ENCODE measurements around the gene KCTD14. TPM values are rescaled to one million over a fixed set of nuclear protein-coding genes. Genes with fewer than 3 reads are reported as not detected.
"Not testable (repeated sequence)": the region's sequence is repeated elsewhere in the genome, so short reads cannot be mapped to it uniquely, and the experiment has no call there.

Gene KCTD14
- total RNA-seq, 2 donors from 2014 or later, result 0.34 TPM; not detected in 1

DNA sequence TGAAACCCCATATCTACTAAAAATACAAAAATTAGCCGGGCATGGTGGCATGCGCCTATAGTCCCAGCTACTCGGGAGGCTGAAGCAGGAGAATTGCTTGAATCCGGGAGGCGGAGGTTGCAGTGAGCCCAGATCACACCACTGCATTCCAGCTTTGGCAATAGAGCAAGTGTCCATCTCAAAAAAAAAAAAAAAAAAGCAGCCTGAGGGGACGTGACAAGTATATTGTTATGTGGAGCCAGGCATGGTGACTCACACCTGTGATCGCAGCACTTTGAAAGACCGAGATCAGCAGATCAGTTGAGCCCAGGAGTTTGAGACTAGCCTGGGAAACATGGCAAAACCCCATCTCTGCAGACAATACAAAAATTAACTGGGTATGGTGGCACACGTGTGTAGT, 5.3 kb upstream of the KCTD14 start:
- ATAC-seq (replicated peaks in 1 of 2); H3K36me3 Mint-ChIP-seq (ENCODE audit: insufficient read depth in 2 of 2); H3K9me3 Mint-ChIP-seq; H3K27ac Mint-ChIP-seq; DNase-seq; H3K27me3 Mint-ChIP-seq (ENCODE audit: low read depth); H3K4me3 Mint-ChIP-seq; H3K4me1 Mint-ChIP-seq (ENCODE audit: low read depth): not testable (repeated sequence)

DNA sequence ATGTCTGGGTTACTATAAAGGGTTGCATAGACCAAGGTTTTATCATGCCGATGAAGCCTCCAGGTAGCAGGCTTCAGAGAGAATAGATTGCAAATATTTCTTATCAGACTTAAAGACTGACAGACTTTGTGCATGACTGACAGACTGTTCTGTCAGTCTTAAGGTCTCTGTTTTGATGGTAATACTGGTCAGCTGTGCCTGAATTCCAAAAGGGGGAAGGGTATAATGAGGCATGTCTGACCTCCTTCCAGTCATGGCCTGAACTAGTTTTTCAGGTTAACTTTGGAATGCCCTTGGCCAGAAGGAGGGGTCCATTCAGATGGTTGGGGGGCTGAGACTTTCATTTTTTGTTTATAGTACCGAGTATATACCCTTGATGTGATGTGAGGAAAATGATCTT, 4.7 kb upstream of the KCTD14 start:
- Mint-ChIP-seq H3K27ac (no peak overlapping the region), H3K27me3 (ENCODE audit: low read depth) (peaks cover 3% of the 10 kb centered on the region), H3K36me3 (ENCODE audit: insufficient read depth in 2 of 2) (no peaks in the 10 kb centered on the region), H3K4me3 (no peak overlapping the region), H3K9me3 (no peaks in the 10 kb centered on the region), H3K4me1 (ENCODE audit: low read depth) (peaks cover 2% of the 10 kb centered on the region)
- ATAC-seq (replicated peaks in 1 of 2) (no peak), DNase-seq (no peak)

DNA sequence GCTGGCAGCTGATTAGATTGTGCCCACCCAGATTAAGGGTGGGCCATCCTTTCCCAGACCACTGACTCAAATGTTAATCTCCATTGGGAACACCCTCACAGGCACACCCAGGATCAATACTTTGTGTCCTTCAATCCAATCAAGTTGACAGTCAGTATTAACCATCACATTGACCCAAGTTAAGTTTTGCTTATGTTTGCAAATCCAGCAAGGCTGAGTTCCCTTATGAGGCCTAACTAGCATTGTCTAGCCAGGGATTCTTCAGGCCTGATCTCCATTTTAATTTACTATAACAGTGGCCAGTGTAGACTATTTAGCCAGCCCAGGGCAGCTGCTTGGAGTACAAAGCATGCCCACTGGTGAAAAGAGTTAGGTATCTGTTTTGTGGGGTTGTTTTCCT, 2.3 kb upstream of the KCTD14 start:
- peaks cover 16% of the 10 kb centered on the region for H3K27me3 Mint-ChIP-seq (ENCODE audit: low read depth)
- DNase-seq (no peak), ATAC-seq (replicated peaks in 1 of 2) (no peak)
- H3K36me3 Mint-ChIP-seq (ENCODE audit: insufficient read depth in 2 of 2), result no peaks in the 10 kb centered on the region
- H3K4me3 Mint-ChIP-seq, result no peak overlapping the region
- H3K4me1 Mint-ChIP-seq (ENCODE audit: low read depth), result peaks cover 8% of the 10 kb centered on the region
- H3K27ac Mint-ChIP-seq, result no peak overlapping the region
- H3K9me3 Mint-ChIP-seq, result no peaks in the 10 kb centered on the region

DNA sequence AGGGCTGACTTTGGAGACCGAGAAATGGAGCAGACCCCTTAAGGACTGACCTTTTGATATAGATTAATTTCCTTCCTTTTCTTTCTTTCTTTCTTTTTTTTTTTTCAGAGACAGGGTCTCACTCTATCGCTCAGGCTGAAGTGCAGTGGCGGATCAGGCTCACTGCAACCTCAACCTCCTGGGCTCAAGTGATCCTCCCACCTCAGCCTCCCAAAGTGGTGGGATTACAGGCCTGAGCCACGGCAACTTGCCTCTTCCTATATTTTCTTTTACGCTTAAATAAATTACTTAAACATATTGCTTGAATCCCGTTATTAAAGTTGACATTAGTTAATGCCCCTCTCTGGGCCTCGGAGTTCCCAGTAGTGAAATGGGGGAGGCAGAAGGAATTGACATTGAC, 350 bp upstream of the KCTD14 start:
- Mint-ChIP-seq H3K4me3 (no peak overlapping the region), H3K4me1 (ENCODE audit: low read depth) (peaks cover 8% of the 10 kb centered on the region), H3K36me3 (ENCODE audit: insufficient read depth in 2 of 2) (no peaks in the 10 kb centered on the region), H3K27ac (no peak overlapping the region), H3K27me3 (ENCODE audit: low read depth) (peaks cover 16% of the 10 kb centered on the region), H3K9me3 (no peaks in the 10 kb centered on the region)
- DNase-seq, result no peak
- ATAC-seq (replicated peaks in 1 of 2), result no peak

DNA sequence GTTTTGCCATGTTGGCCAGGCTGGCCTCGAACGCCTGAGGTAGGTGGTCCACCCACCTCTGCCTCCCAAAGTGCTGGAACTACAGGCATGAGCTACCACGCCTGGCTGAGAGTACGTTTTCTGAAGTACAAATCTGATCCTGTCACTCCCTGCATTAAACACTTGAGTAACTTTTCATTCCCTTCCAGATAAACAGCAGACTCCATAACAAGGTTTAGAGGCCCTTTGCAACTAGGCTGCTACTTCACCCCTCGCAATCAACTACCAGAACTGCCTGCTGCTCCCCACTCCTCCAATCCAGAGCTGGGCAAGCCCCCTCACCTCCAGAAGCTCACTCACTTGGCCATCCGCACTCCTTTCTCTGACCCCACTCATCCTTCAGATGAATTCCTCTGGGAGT, 1.5 kb downstream of the KCTD14 start:
- DNase-seq (no peak), ATAC-seq (replicated peaks in 1 of 2) (no peak)
- H3K4me3 Mint-ChIP-seq, result no peak overlapping the region
- no peaks in the 10 kb centered on the region for H3K9me3 Mint-ChIP-seq
- peaks cover 16% of the 10 kb centered on the region for H3K27me3 Mint-ChIP-seq (ENCODE audit: low read depth)
- H3K27ac Mint-ChIP-seq, result no peak overlapping the region
- no peaks in the 10 kb centered on the region for H3K36me3 Mint-ChIP-seq (ENCODE audit: insufficient read depth in 2 of 2)
- peaks cover 8% of the 10 kb centered on the region for H3K4me1 Mint-ChIP-seq (ENCODE audit: low read depth)

DNA sequence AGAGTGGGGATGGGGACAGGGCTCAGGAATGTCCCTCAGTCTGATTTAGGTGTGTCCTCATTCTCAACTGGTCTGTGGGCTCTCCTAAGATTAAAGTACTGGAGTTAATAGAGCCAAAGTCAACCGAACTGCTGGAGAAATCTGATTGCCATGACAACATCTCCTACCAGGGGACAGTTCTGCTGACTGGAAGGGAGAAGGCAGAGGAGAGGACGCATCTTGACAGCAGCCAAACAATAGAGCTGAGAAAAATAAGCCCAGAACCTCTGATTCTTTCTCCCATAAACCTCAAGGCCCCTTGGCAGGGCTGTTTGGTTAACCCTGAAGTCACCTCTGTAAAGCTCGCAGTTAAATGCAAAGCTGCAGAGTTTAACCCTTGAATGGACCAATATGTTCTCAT, 2.8 kb downstream of the KCTD14 start:
- H3K36me3 Mint-ChIP-seq (ENCODE audit: insufficient read depth in 2 of 2), result no peaks in the 10 kb centered on the region
- DNase-seq (no peak), ATAC-seq (replicated peaks in 1 of 2) (no peak)
- H3K9me3 Mint-ChIP-seq, result no peaks in the 10 kb centered on the region
- H3K27ac Mint-ChIP-seq, result no peak overlapping the region
- peaks cover 16% of the 10 kb centered on the region for H3K27me3 Mint-ChIP-seq (ENCODE audit: low read depth)
- H3K4me3 Mint-ChIP-seq, result no peak overlapping the region
- peaks cover 8% of the 10 kb centered on the region for H3K4me1 Mint-ChIP-seq (ENCODE audit: low read depth)

DNA sequence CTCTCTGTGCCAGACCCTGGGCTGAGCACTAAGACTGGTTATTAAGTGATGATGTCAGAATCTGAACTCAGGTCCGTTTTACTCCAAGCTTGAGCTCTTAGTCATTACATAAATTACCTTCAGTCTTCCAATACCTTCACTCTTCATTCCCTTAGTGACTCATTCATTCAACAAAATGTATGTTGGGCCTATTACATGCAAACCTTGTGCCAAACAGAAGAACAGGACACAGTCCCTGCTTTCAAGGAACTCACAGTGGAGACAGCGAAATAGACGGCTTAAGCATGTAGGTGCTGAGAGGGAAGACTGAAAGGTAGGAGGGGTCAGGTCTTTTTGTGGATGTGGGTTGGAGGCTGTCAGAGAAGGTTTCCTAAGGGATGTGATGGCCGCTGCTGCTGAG, 3.3 kb downstream of the KCTD14 start:
- Mint-ChIP-seq H3K36me3 (ENCODE audit: insufficient read depth in 2 of 2) (no peaks in the 10 kb centered on the region), H3K27ac (no peak overlapping the region), H3K4me1 (ENCODE audit: low read depth) (peaks cover 8% of the 10 kb centered on the region), H3K4me3 (no peak overlapping the region), H3K9me3 (no peaks in the 10 kb centered on the region), H3K27me3 (ENCODE audit: low read depth) (peaks cover 16% of the 10 kb centered on the region)
- DNase-seq (no peak), ATAC-seq (replicated peaks in 1 of 2) (no peak)

DNA sequence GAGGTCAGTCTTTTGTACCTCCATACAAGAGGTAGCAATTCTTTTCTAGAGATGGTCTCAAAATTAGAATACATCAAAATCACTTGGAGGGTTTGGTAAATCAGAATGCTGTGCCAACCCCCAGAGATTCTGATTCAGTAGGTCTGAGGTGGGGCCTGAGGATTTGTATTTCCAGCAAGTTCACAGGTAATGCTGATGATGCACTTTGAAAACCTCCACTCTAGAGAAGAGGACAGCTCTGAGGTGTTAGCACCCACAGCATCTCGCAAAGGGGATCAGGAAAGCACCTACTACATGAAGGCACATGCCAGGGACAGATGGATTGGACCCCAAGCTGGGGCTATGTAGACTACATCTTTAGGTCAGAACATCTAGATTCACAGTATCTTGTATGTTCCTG, 7.2 kb downstream of the KCTD14 start:
- no peak for ATAC-seq (replicated peaks in 1 of 2)
- no peak overlapping the region for H3K4me3 Mint-ChIP-seq

DNA sequence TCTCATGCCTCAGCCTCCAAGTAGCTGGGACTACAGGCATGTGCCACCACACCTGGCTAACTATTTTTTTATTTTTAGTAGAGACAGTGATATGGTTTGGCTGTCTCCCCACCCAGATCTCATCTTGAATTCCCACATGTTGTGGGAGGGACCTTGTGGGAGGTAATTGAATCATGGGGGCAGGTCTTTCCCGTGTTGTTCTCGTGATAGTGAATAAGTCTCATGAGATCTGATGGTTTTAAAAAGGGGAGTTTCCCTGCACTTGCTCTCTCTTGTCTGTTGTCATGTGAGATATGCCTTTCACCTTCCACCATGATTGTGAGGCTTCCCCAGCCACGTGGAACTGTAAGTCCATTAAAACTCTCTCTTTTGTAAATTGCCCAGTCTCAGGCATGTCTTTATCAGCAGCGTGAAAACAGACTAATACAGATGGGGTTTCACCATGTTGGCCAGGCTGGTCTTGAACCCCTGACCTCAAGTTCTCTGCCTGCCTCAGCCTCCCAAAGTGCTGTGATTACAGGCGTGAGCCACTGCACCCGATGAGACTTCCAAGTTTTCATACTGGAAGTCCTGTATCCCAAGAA, 8.0 kb downstream of the KCTD14 start:
- not testable (repeated sequence) for DNase-seq; H3K36me3 Mint-ChIP-seq (ENCODE audit: insufficient read depth in 2 of 2); H3K4me1 Mint-ChIP-seq (ENCODE audit: low read depth); ATAC-seq (replicated peaks in 1 of 2); H3K9me3 Mint-ChIP-seq; H3K27me3 Mint-ChIP-seq (ENCODE audit: low read depth); H3K27ac Mint-ChIP-seq; H3K4me3 Mint-ChIP-seq

More for the DNA sequence above, 7.2 kb downstream of the KCTD14 start:
- Mint-ChIP-seq H3K36me3 (ENCODE audit: insufficient read depth in 2 of 2) (no peaks in the 10 kb centered on the region), H3K4me1 (ENCODE audit: low read depth) (no peaks in the 10 kb centered on the region), H3K9me3 (no peaks in the 10 kb centered on the region), H3K27ac (no peak overlapping the region), H3K27me3 (ENCODE audit: low read depth) (no peaks in the 10 kb centered on the region)
- no peak for DNase-seq

DNA sequence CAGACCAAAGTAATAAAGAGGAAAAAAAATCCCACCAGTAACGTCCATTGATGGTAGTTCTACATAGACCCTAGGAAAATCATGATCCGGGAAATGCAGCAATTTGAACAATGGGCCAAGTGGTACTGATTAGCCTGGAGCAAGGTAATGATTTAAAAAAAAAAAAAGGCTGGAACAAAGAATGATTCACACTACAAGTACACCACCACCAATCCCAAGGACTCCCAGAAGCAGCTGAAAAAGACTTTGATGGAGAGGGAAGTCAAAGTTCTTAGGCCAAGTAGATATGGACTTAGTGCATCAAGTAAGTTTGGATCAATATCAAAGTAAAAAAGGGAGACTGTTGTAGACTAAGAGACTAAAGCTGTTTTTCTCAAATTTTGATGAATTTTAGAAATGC, 11.8 kb downstream of the KCTD14 start:
- Mint-ChIP-seq H3K27me3 (ENCODE audit: low read depth) (no peaks in the 10 kb centered on the region), H3K9me3 (no peaks in the 10 kb centered on the region), H3K4me3 (no peak overlapping the region), H3K27ac (no peak overlapping the region), H3K36me3 (ENCODE audit: insufficient read depth in 2 of 2) (no peaks in the 10 kb centered on the region), H3K4me1 (ENCODE audit: low read depth) (no peaks in the 10 kb centered on the region)
- ATAC-seq (replicated peaks in 1 of 2), result no peak
- no peak for DNase-seq

DNA sequence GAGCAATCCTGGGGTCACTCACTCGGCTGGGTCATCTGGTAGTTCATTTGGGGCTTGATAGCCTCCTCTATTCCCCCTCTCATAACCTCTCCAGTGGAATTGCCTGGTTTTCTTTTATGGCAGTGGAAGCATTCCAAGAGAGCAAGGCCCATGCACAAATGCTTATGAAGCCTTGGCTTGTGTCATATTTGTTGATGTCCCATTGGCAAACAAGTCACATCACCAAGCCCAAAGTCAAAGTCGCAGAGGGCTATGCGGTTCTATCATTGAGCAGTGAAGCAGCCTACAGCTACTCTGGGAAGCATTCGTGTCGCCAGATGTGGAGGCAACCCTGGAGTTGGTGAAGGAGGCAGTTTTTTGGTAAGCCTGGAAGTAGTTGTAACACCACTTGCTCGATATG, 12.3 kb downstream of the KCTD14 start:
- ATAC-seq (replicated peaks in 1 of 2), result no peak
- Mint-ChIP-seq H3K4me1 (ENCODE audit: low read depth) (no peaks in the 10 kb centered on the region), H3K4me3 (no peak overlapping the region), H3K9me3 (no peaks in the 10 kb centered on the region), H3K27ac (no peak overlapping the region), H3K27me3 (ENCODE audit: low read depth) (no peaks in the 10 kb centered on the region), H3K36me3 (ENCODE audit: insufficient read depth in 2 of 2) (no peaks in the 10 kb centered on the region)
- no peak for DNase-seq

DNA sequence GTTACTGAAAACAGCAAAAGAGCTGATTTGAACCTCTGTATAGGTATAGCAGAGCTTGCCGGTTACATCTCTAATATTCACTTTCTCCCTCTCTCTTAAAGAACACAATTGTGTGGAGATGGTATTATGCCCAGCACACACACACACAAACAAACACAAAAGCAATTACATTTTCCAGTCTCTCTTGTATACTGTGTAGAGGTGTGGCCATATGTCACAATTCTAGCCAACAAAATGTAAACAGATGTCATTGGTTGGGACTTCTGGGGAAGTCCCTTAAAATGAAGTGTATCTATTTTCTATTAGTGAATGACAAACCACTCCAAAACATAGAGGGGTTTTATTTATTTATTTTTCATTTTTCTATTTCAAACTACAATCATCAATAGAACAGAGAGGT, 12.8 kb downstream of the KCTD14 start:
- no peak overlapping the region for H3K4me3 Mint-ChIP-seq
- H3K4me1 Mint-ChIP-seq (ENCODE audit: low read depth), result no peaks in the 10 kb centered on the region
- DNase-seq, result no peak
- no peaks in the 10 kb centered on the region for H3K27me3 Mint-ChIP-seq (ENCODE audit: low read depth)
- no peak overlapping the region for H3K27ac Mint-ChIP-seq
- H3K9me3 Mint-ChIP-seq, result no peaks in the 10 kb centered on the region
- H3K36me3 Mint-ChIP-seq (ENCODE audit: insufficient read depth in 2 of 2), result no peaks in the 10 kb centered on the region
- no peak for ATAC-seq (replicated peaks in 1 of 2)

DNA sequence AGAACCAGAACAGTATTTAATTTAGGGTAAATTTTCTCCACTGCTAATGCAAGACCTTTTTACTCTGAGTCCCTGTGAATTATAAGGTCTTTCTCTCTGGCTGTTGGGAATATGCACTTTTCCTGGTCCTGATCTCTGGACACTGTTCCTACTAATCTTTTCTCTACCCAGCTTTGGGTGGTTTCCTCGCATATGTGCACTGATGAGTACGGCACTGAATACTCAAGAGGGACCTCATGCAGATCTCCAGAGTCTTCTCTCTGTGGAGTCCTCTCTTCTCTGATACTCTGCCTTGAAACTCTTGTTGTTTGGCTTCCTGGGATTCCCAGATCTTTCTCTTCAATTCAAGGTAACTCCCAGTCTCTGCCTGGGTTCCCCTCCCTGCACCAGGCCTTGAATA, 14.0 kb downstream of the KCTD14 start:
- ATAC-seq (replicated peaks in 1 of 2) (no peak), DNase-seq (no peak)
- H3K4me3 Mint-ChIP-seq, result no peak overlapping the region
- H3K4me1 Mint-ChIP-seq (ENCODE audit: low read depth), result no peaks in the 10 kb centered on the region
- no peaks in the 10 kb centered on the region for H3K36me3 Mint-ChIP-seq (ENCODE audit: insufficient read depth in 2 of 2)
- no peaks in the 10 kb centered on the region for H3K27me3 Mint-ChIP-seq (ENCODE audit: low read depth)
- no peak overlapping the region for H3K27ac Mint-ChIP-seq
- no peaks in the 10 kb centered on the region for H3K9me3 Mint-ChIP-seq

DNA sequence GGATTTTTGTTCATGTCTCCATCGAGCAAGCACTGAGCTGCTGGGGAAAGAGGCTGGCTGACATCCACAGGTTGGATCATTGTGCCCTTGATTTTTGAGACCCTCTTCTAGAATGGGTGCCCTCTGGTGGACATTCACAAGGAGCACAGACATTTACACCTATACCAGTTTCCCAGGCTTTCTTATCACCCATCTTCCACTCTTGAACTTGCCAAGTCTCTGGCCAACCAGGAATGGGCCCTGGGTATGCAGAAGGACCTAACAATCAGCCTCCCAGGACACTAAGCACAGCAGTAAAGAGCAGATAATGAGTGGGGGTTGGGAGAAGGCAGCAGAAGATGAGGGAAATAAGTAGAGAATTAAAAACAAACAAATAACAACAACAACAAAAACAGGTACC, 22.9 kb downstream of the KCTD14 start:
- no peaks in the 10 kb centered on the region for H3K9me3 Mint-ChIP-seq
- DNase-seq, result peak; percentile 35 to 36
- H3K27ac Mint-ChIP-seq, result no peak overlapping the region
- no peak overlapping the region for H3K4me3 Mint-ChIP-seq
- H3K36me3 Mint-ChIP-seq (ENCODE audit: insufficient read depth in 2 of 2), result no peaks in the 10 kb centered on the region
- ATAC-seq (replicated peaks in 1 of 2), result peak; percentile 81 to 84
- peaks cover 14% of the 10 kb centered on the region for H3K4me1 Mint-ChIP-seq (ENCODE audit: low read depth)
- peaks cover 8% of the 10 kb centered on the region for H3K27me3 Mint-ChIP-seq (ENCODE audit: low read depth)
